Measurements from ENCODE around the gene FMO1.

FMO1 gene

GRCh38 chr1:171247501-171247900, 793 bp upstream of the FMO1 start:
- Histone ChIP-seq H3K27ac (no peak overlapping the region), H3K4me1 (peaks cover 0 to 8% (median 0%) of the 10 kb centered on the region in 4 donors), H3K36me3 (no peaks in the 10 kb centered on the region), H3K27me3 (peaks cover 0 to 2% of the 10 kb centered on the region in 2 donors), H3K4me3 (no peak overlapping the region), H3K9me3 (no peaks in the 10 kb centered on the region)
- no peak for TF ChIP-seq CTCF (IDR thresholded peaks at IDR 0.05)
- intact Hi-C loops (cut with DNase I; ENCODE audit: low total_unique reads) = loop anchor here (5.0 kb wide), 1 partner anchor 60 kb away; no protein-coding TSS in a partner anchor
- DNase-seq = no peak

GRCh38 chr1:171248841-171249240, 547 bp downstream of the FMO1 start:
- no peak for TF ChIP-seq CTCF (IDR thresholded peaks at IDR 0.05)

GRCh38 chr1:171250263-171250662, 2.0 kb downstream of the FMO1 start:
- DNase-seq = no peak
- H3K4me1 ChIP-seq = peaks cover 0 to 8% (median 0%) of the 10 kb centered on the region in 4 donors
- no peak overlapping the region for H3K27ac ChIP-seq
- TF ChIP-seq CTCF (IDR thresholded peaks at IDR 0.05) = no peak
- no peaks in the 10 kb centered on the region for H3K36me3 ChIP-seq
- no peaks in the 10 kb centered on the region for H3K9me3 ChIP-seq
- intact Hi-C loops (cut with DNase I; ENCODE audit: low total_unique reads) = no loop called here
- peaks cover 0 to 3% of the 10 kb centered on the region in 2 donors for H3K27me3 ChIP-seq
- no peak overlapping the region for H3K4me3 ChIP-seq

More at GRCh38 chr1:171248841-171249240, 547 bp downstream of the FMO1 start:
- peaks cover 0 to 8% (median 0%) of the 10 kb centered on the region in 4 donors for H3K4me1 ChIP-seq
- no peak for DNase-seq
- no peaks in the 10 kb centered on the region for H3K9me3 ChIP-seq
- intact Hi-C loops (cut with DNase I; ENCODE audit: low total_unique reads) = loop anchor here (5.0 kb wide), 1 partner anchor 58 kb away; no protein-coding TSS in a partner anchor
- H3K36me3 ChIP-seq = no peaks in the 10 kb centered on the region
- peaks cover 0 to 3% of the 10 kb centered on the region in 2 donors for H3K27me3 ChIP-seq
- no peak overlapping the region for H3K27ac ChIP-seq
- H3K4me3 ChIP-seq = no peak overlapping the region

GRCh38 chr1:171251042-171251951, 3.0 kb downstream of the FMO1 start:
- TF ChIP-seq CTCF (IDR thresholded peaks at IDR 0.05) = peak in 1 of 2 experiments; percentile 50
- Histone ChIP-seq H3K27me3 (peaks cover 0 to 3% of the 10 kb centered on the region in 2 donors), H3K4me1 (peaks cover 0 to 8% (median 0%) of the 10 kb centered on the region in 4 donors), H3K27ac (no peak overlapping the region), H3K36me3 (no peaks in the 10 kb centered on the region), H3K9me3 (no peaks in the 10 kb centered on the region), H3K4me3 (peak overlapping the region; percentile 46 to 53)
- DNase-seq = no peak
- intact Hi-C loops (cut with DNase I; ENCODE audit: low total_unique reads) = no loop called here

- Histone ChIP-seq H3K36me3 (no peaks in the 10 kb centered on the region), H3K9me3 (no peaks in the 10 kb centered on the region), H3K4me3 (peak overlapping the region; percentile 46 to 53), H3K27me3 (peaks cover 0 to 3% of the 10 kb centered on the region in 2 donors), H3K4me1 (peaks cover 0 to 8% (median 0%) of the 10 kb centered on the region in 4 donors), H3K27ac (no peak overlapping the region)
- no peak for TF ChIP-seq CTCF (IDR thresholded peaks at IDR 0.05)
- no peak for DNase-seq
- intact Hi-C loops (cut with DNase I; ENCODE audit: low total_unique reads) = no loop called here
Measured at GRCh38 chr1:171251952-171252300, 3.6 kb downstream of the FMO1 start.
